ENCODE measurements around the gene SCUBE1. TPM values are rescaled to one million over a fixed set of nuclear protein-coding genes. Genes with fewer than 3 reads are reported as not detected.

SCUBE1 gene
- total and polyA plus RNA-seq, 2 experiments from 2014 or later = 0.81 to 3.2 TPM

GRCh38 chr22:43297270-43298061 lies 45.7 kb downstream of the SCUBE1 start:
- Histone ChIP-seq H3F3A (replicated peaks; ENCODE audit: low read depth) (no peaks in the 10 kb centered on the region), H3K9me2 (ENCODE audit: insufficient read depth) (no peaks in the 10 kb centered on the region), H2AFZ (no peak overlapping the region), H4K20me1 (replicated peaks; ENCODE audit: insufficient read depth) (no peaks in the 10 kb centered on the region), H3K27me3 (ENCODE audit: insufficient read depth) (no peaks in the 10 kb centered on the region), H3K4me3 (no peak overlapping the region), H3K4me2 (no peak overlapping the region), H3K36me3 (ENCODE audit: insufficient read depth) (no peaks in the 10 kb centered on the region), H3K79me2 (replicated peaks; ENCODE audit: insufficient read depth) (no peaks in the 10 kb centered on the region), H3K4me1 (ENCODE audit: insufficient read depth) (no peaks in the 10 kb centered on the region), H3K27ac (ENCODE audit: low read depth) (no peak overlapping the region)
- DNase-seq (ENCODE audit: low spot score) = no peak
- no peak for TF ChIP-seq EZH2phosphoT487 (IDR thresholded peaks at IDR 0.05; ENCODE audit: unreplicated experiment)
- TF ChIP-seq STAT1 (IDR thresholded peaks at IDR 0.05; ENCODE audit: unreplicated experiment) = no peak
- TF ChIP-seq EZH2 (IDR thresholded peaks at IDR 0.05; ENCODE audit: low read depth, unreplicated experiment) = no peak
- no peak for TF ChIP-seq JUNB (IDR thresholded peaks at IDR 0.05; ENCODE audit: unreplicated experiment)
- TF ChIP-seq, protein P1, sequence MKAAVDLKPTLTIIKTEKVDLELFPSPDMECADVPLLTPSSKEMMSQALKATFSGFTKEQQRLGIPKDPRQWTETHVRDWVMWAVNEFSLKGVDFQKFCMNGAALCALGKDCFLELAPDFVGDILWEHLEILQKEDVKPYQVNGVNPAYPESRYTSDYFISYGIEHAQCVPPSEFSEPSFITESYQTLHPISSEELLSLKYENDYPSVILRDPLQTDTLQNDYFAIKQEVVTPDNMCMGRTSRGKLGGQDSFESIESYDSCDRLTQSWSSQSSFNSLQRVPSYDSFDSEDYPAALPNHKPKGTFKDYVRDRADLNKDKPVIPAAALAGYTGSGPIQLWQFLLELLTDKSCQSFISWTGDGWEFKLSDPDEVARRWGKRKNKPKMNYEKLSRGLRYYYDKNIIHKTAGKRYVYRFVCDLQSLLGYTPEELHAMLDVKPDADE (IDR thresholded peaks at IDR 0.05) = no peak
- no peak for TF ChIP-seq CREB1 (CRISPR knock-in tag; IDR thresholded peaks at IDR 0.05; ENCODE audit: low read depth)
- no peak for TF ChIP-seq ZNF114 (CRISPR knock-in tag; IDR thresholded peaks at IDR 0.05)
- TF ChIP-seq NANOG (IDR thresholded peaks at IDR 0.05; ENCODE audit: borderline replicate concordance) = no peak
- no peak for TF ChIP-seq POLR2AphosphoS5 (IDR thresholded peaks at IDR 0.05; ENCODE audit: low read depth)
- TF ChIP-seq CTCF (conservative IDR thresholded peaks at IDR 0.05; ENCODE audit: low read depth in 2 of 2) = no peak
- TF ChIP-seq, protein P2, sequence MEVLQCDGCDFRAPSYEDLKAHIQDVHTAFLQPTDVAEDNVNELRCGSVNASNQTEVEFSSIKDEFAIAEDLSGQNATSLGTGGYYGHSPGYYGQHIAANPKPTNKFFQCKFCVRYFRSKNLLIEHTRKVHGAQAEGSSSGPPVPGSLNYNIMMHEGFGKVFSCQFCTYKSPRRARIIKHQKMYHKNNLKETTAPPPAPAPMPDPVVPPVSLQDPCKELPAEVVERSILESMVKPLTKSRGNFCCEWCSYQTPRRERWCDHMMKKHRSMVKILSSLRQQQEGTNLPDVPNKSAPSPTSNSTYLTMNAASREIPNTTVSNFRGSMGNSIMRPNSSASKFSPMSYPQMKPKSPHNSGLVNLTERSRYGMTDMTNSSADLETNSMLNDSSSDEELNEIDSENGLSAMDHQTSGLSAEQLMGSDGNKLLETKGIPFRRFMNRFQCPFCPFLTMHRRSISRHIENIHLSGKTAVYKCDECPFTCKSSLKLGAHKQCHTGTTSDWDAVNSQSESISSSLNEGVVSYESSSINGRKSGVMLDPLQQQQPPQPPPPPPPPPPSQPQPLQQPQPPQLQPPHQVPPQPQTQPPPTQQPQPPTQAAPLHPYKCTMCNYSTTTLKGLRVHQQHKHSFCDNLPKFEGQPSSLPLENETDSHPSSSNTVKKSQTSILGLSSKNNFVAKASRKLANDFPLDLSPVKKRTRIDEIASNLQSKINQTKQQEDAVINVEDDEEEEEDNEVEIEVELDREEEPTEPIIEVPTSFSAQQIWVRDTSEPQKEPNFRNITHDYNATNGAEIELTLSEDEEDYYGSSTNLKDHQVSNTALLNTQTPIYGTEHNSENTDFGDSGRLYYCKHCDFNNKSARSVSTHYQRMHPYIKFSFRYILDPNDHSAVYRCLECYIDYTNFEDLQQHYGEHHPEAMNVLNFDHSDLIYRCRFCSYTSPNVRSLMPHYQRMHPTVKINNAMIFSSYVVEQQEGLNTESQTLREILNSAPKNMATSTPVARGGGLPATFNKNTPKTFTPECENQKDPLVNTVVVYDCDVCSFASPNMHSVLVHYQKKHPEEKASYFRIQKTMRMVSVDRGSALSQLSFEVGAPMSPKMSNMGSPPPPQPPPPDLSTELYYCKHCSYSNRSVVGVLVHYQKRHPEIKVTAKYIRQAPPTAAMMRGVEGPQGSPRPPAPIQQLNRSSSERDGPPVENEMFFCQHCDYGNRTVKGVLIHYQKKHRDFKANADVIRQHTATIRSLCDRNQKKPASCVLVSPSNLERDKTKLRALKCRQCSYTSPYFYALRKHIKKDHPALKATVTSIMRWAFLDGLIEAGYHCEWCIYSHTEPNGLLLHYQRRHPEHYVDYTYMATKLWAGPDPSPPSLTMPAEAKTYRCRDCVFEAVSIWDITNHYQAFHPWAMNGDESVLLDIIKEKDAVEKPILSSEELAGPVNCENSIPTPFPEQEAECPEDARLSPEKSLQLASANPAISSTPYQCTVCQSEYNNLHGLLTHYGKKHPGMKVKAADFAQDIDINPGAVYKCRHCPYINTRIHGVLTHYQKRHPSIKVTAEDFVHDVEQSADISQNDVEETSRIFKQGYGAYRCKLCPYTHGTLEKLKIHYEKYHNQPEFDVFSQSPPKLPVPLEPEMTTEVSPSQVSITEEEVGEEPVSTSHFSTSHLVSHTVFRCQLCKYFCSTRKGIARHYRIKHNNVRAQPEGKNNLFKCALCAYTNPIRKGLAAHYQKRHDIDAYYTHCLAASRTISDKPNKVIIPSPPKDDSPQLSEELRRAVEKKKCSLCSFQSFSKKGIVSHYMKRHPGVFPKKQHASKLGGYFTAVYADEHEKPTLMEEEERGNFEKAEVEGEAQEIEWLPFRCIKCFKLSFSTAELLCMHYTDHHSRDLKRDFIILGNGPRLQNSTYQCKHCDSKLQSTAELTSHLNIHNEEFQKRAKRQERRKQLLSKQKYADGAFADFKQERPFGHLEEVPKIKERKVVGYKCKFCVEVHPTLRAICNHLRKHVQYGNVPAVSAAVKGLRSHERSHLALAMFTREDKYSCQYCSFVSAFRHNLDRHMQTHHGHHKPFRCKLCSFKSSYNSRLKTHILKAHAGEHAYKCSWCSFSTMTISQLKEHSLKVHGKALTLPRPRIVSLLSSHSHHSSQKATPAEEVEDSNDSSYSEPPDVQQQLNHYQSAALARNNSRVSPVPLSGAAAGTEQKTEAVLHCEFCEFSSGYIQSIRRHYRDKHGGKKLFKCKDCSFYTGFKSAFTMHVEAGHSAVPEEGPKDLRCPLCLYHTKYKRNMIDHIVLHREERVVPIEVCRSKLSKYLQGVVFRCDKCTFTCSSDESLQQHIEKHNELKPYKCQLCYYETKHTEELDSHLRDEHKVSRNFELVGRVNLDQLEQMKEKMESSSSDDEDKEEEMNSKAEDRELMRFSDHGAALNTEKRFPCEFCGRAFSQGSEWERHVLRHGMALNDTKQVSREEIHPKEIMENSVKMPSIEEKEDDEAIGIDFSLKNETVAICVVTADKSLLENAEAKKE (CRISPR knock-in tag; IDR thresholded peaks at IDR 0.05) = no peak
- no peak for TF ChIP-seq ZNF331 (CRISPR knock-in tag; IDR thresholded peaks at IDR 0.05; ENCODE audit: low read depth)
- TF ChIP-seq REST (IDR thresholded peaks at IDR 0.05; ENCODE audit: unreplicated experiment) = no peak
- no peaks in the 10 kb centered on the region for H3K9me3 Mint-ChIP-seq
- no peaks in the 10 kb centered on the region; the same call in 2 of the 3 replicates for H3K36me3 Mint-ChIP-seq (ENCODE audit: low read depth)
- peaks cover 16% of the 10 kb centered on the region for H3K27me3 Mint-ChIP-seq (ENCODE audit: insufficient read depth, low read depth, poor library complexity)
- no peak for ATAC-seq
- H3K4me3 Mint-ChIP-seq = no peak overlapping the region
- H3K27ac Mint-ChIP-seq = no peak overlapping the region
- peaks cover 2% of the 10 kb centered on the region; the same call in 1 of the 3 replicates for H3K4me1 Mint-ChIP-seq
